ENCODE results near the gene ZFP36L1. TPM values are rescaled to one million over a fixed set of nuclear protein-coding genes. Genes with fewer than 3 reads are reported as not detected.
A peak's percentile ranks its signal among the peaks of the same experiment; 100 is the strongest.

Gene ZFP36L1
- total and polyA plus RNA-seq, 9 of the 15 experiments (the other 6 are each of a cell fraction or from before 2014, with no cell fraction given), result 1.3 to 26.6 (median 3.7) TPM

DNA sequence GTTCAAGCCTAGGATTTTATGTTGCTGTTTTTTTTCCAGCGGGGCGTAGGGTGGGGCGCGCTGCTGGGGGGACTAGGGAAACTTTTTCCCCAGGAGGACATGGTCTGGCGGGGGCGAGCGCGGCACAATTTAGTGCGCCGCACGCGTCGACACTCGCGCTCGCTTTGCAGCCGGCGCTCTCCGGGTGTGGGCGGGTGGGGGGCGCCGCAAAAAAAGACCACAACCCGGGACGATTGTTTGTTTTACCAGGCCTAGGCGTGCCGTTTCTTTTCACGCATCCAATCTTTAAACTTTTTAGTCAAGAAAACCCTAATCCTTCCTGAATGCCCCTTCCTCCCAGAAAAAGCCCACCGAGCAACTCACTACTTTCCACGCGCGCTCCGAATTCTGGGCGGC, 865 bp upstream of the ZFP36L1 start (continued):
- peak; percentile 57 for TF ChIP-seq POLR2G (IDR thresholded peaks at IDR 0.05; ENCODE audit: low read depth, low read length)

DNA sequence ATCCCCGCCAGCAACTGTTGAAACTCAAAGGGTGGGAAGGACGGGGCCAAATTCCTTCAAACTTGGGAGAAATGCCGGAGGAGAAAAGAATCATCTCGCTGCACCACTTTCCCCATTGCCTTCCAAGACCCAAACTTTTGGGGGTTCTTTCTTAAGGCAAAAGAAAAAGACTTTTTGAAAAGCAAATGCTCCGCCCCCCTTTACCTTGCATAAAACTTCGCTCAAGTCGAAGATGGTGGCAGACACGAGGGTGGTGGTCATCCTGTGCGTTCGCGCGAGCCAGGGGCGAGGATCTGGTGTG, 239 bp downstream of the ZFP36L1 start:
- no peak for DNase-seq (ENCODE audit: extremely low read depth in 1 of 4, low spot score in 3 of 4)
- H3K36me3 ChIP-seq (ENCODE audit: control insufficient read depth, insufficient read depth, low read length), result peaks cover 29% of the 10 kb centered on the region
- ChIA-PET CTCF (ENCODE audit: low intra/inter-chr PET ratio) (interaction anchor here (0.6 kb wide), 1 partner anchor 248 kb away, joined by 4 read pairs; no protein-coding TSS in a partner anchor), POLR2A (interaction anchor here (0.7 to 3.7 kb wide), 19 partner anchors 8 to 547 kb away, joined by 3 to 16 read pairs (median 3); no protein-coding TSS in a partner anchor)
- ATAC-seq, result no peak
- TSS peak; percentile 40 for BruUV-seq (replicated peaks)
- H3K9ac ChIP-seq (ENCODE audit: insufficient read depth in 1 of 2, low read depth in 2 of 2, low read length in 2 of 2), result peak overlapping the region; percentile 94 to 98
- H2AFZ ChIP-seq (ENCODE audit: low read depth, low read length), result peak overlapping the region; percentile 78
- H4K20me1 ChIP-seq (replicated peaks; ENCODE audit: control insufficient read depth, insufficient read depth, low read length), result 0 out of 2 replicates have a peak, but pooled peaks cover 9% of the 10 kb centered on the region
- intact Hi-C loops (cut with micrococcal nuclease), result loop anchor here (2.0 kb wide), 1 partner anchor 30 kb away; no protein-coding TSS in a partner anchor
- H3K9me1 ChIP-seq (ENCODE audit: control insufficient read depth, insufficient read depth, low read length), result no peaks in the 10 kb centered on the region
- peak overlapping the region; percentile 74 for H3K4me3 ChIP-seq
- in situ Hi-C loops (cut with MboI), result no loop called here
- peak overlapping the region; percentile 100 for H3K27ac ChIP-seq (ENCODE audit: extremely low read depth, low read depth, low read length)
- H3K4me1 ChIP-seq (replicated peaks in 1 of 2; ENCODE audit: control insufficient read depth in 2 of 2, insufficient read depth in 2 of 2, low read length in 2 of 2), result peaks cover 24 to 51% of the 10 kb centered on the region in 2 experiments; a peak in 4 of 5 replicates
- WGBS (ENCODE audit: insufficient coverage, low coverage, missing lambda C conversion rate), result 0% methylated on average over 12 of the region's 13 CpGs
- peaks cover 70% of the 10 kb centered on the region for H3K79me2 ChIP-seq (ENCODE audit: control insufficient read depth, insufficient read depth, low read length)
- H3K4me2 ChIP-seq (ENCODE audit: insufficient read depth, low read length), result peak overlapping the region; percentile 89
- no peaks in the 10 kb centered on the region for H3K27me3 ChIP-seq (ENCODE audit: control insufficient read depth in 2 of 2, insufficient read depth in 2 of 2, low read length in 2 of 2)
- peak; percentile 23 for FAIRE-seq
- no peaks in the 10 kb centered on the region for H3K9me3 ChIP-seq (replicated peaks; ENCODE audit: control insufficient read depth, insufficient read depth, low read depth, low read length)
- TF ChIP-seq, protein P1, sequence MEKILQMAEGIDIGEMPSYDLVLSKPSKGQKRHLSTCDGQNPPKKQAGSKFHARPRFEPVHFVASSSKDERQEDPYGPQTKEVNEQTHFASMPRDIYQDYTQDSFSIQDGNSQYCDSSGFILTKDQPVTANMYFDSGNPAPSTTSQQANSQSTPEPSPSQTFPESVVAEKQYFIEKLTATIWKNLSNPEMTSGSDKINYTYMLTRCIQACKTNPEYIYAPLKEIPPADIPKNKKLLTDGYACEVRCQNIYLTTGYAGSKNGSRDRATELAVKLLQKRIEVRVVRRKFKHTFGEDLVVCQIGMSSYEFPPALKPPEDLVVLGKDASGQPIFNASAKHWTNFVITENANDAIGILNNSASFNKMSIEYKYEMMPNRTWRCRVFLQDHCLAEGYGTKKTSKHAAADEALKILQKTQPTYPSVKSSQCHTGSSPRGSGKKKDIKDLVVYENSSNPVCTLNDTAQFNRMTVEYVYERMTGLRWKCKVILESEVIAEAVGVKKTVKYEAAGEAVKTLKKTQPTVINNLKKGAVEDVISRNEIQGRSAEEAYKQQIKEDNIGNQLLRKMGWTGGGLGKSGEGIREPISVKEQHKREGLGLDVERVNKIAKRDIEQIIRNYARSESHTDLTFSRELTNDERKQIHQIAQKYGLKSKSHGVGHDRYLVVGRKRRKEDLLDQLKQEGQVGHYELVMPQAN (IDR thresholded peaks at IDR 0.05; ENCODE audit: borderline replicate concordance), result peak; percentile 69; the same call in 1 of the 2 replicates
- TF ChIP-seq ZNF644 (tag; IDR thresholded peaks at IDR 0.05; ENCODE audit: low read depth) (no peak), NCOA6 (IDR thresholded peaks at IDR 0.05) (no peak), ZC3H8 (IDR thresholded peaks at IDR 0.05) (no peak), SOX6 (IDR thresholded peaks at IDR 0.05) (no peak), ZNF133 (CRISPR knock-in tag; IDR thresholded peaks at IDR 0.05) (no peak), RCOR1 (IDR thresholded peaks at IDR 0.05; ENCODE audit: borderline replicate concordance in 1 of 2, low read depth in 2 of 2, low read length in 2 of 2) (no peak)
- TF ChIP-seq, protein P2, sequence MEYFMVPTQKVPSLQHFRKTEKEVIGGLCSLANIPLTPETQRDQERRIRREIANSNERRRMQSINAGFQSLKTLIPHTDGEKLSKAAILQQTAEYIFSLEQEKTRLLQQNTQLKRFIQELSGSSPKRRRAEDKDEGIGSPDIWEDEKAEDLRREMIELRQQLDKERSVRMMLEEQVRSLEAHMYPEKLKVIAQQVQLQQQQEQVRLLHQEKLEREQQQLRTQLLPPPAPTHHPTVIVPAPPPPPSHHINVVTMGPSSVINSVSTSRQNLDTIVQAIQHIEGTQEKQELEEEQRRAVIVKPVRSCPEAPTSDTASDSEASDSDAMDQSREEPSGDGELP (CRISPR knock-in tag; IDR thresholded peaks at IDR 0.05; ENCODE audit: borderline replicate concordance), result 0 out of 2 replicates have a peak, but pooled peaks have one; percentile 1
- TF ChIP-seq, protein P3, sequence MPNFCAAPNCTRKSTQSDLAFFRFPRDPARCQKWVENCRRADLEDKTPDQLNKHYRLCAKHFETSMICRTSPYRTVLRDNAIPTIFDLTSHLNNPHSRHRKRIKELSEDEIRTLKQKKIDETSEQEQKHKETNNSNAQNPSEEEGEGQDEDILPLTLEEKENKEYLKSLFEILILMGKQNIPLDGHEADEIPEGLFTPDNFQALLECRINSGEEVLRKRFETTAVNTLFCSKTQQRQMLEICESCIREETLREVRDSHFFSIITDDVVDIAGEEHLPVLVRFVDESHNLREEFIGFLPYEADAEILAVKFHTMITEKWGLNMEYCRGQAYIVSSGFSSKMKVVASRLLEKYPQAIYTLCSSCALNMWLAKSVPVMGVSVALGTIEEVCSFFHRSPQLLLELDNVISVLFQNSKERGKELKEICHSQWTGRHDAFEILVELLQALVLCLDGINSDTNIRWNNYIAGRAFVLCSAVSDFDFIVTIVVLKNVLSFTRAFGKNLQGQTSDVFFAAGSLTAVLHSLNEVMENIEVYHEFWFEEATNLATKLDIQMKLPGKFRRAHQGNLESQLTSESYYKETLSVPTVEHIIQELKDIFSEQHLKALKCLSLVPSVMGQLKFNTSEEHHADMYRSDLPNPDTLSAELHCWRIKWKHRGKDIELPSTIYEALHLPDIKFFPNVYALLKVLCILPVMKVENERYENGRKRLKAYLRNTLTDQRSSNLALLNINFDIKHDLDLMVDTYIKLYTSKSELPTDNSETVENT (CRISPR knock-in tag; IDR thresholded peaks at IDR 0.05), result 0 out of 2 replicates have a peak, but pooled peaks have one; percentile 13
- TF ChIP-seq, protein P4, sequence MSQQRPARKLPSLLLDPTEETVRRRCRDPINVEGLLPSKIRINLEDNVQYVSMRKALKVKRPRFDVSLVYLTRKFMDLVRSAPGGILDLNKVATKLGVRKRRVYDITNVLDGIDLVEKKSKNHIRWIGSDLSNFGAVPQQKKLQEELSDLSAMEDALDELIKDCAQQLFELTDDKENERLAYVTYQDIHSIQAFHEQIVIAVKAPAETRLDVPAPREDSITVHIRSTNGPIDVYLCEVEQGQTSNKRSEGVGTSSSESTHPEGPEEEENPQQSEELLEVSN (IDR thresholded peaks at IDR 0.05; ENCODE audit: borderline replicate concordance in 1 of 2, extremely low read depth in 1 of 2, insufficient read depth in 1 of 2, insufficient read length in 1 of 2, low read depth in 1 of 2, low read length in 1 of 2, poor library complexity in 1 of 2, severe bottlenecking in 1 of 2), result peak; percentile 8 to 41
- TF ChIP-seq, protein P5, sequence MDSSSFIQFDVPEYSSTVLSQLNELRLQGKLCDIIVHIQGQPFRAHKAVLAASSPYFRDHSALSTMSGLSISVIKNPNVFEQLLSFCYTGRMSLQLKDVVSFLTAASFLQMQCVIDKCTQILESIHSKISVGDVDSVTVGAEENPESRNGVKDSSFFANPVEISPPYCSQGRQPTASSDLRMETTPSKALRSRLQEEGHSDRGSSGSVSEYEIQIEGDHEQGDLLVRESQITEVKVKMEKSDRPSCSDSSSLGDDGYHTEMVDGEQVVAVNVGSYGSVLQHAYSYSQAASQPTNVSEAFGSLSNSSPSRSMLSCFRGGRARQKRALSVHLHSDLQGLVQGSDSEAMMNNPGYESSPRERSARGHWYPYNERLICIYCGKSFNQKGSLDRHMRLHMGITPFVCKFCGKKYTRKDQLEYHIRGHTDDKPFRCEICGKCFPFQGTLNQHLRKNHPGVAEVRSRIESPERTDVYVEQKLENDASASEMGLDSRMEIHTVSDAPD (CRISPR knock-in tag; IDR thresholded peaks at IDR 0.05), result no peak
